Measurements from ENCODE around the gene DPH7.
"Not testable (repeated sequence)": the region's sequence is repeated elsewhere in the genome, so short reads cannot be mapped to it uniquely, and the experiment has no call there.

Gene DPH7

GRCh38 chr9:137578518-137579258, at the start of gene DPH7:
Gene DPH7 (minus strand): TSS chr9:137578925. CDS start chr9:137578777, 148 bp downstream.
- DNase-seq: peak; percentile 55

GRCh38 chr9:137627406-137627805, 48.7 kb upstream of the DPH7 start:
- DNase-seq: not testable (repeated sequence)

- DNase-seq: peak; percentile 60
These were observed 47.7 kb upstream of the DPH7 start for GRCh38 chr9:137626464-137626863.

- not testable (repeated sequence) for DNase-seq
These were observed 43.5 kb upstream of the DPH7 start for GRCh38 chr9:137622211-137622610.

- DNase-seq: no peak
These were observed 42.5 kb upstream of the DPH7 start for GRCh38 chr9:137621131-137621757.

GRCh38 chr9:137620581-137620980, 41.9 kb upstream of the DPH7 start:
- no peak for DNase-seq

GRCh38 chr9:137620048-137620405, 41.3 kb upstream of the DPH7 start:
- no peak for DNase-seq

- no peak for DNase-seq
These were observed 40.7 kb upstream of the DPH7 start for GRCh38 chr9:137619240-137620047.

GRCh38 chr9:137618105-137619067, 39.7 kb upstream of the DPH7 start, which contains the start of gene EHMT1:
Gene EHMT1 (plus strand): TSS chr9:137619005. CDS start chr9:137619029, 24 bp downstream.
- DNase-seq: peak; percentile 57

- DNase-seq: no peak
These were observed 36.7 kb upstream of the DPH7 start for GRCh38 chr9:137615387-137615871.

GRCh38 chr9:137614631-137615386, 36.1 kb upstream of the DPH7 start:
- DNase-seq: no peak

GRCh38 chr9:137613738-137614523, 35.2 kb upstream of the DPH7 start:
- no peak for DNase-seq

GRCh38 chr9:137613259-137613658, 34.5 kb upstream of the DPH7 start:
- no peak for DNase-seq

GRCh38 chr9:137612741-137613142, 34.0 kb upstream of the DPH7 start:
- DNase-seq: no peak

GRCh38 chr9:137611623-137612609, 33.2 kb upstream of the DPH7 start:
- no peak for DNase-seq

- no peak for DNase-seq
These were observed 32.2 kb upstream of the DPH7 start for GRCh38 chr9:137610944-137611343.

- no peak for DNase-seq
These were observed 28.6 kb upstream of the DPH7 start for GRCh38 chr9:137607141-137607857.

GRCh38 chr9:137606734-137607138, 28.0 kb upstream of the DPH7 start:
- no peak for DNase-seq
